ENCODE measurements around the gene HHAT. TPM values are rescaled to one million over a fixed set of nuclear protein-coding genes. Genes with fewer than 3 reads are reported as not detected.
A peak's percentile ranks its signal among the peaks of the same experiment; 100 is the strongest.

HHAT gene
- total RNA-seq, 1 experiment from 2014 or later = 4.0 TPM

DNA sequence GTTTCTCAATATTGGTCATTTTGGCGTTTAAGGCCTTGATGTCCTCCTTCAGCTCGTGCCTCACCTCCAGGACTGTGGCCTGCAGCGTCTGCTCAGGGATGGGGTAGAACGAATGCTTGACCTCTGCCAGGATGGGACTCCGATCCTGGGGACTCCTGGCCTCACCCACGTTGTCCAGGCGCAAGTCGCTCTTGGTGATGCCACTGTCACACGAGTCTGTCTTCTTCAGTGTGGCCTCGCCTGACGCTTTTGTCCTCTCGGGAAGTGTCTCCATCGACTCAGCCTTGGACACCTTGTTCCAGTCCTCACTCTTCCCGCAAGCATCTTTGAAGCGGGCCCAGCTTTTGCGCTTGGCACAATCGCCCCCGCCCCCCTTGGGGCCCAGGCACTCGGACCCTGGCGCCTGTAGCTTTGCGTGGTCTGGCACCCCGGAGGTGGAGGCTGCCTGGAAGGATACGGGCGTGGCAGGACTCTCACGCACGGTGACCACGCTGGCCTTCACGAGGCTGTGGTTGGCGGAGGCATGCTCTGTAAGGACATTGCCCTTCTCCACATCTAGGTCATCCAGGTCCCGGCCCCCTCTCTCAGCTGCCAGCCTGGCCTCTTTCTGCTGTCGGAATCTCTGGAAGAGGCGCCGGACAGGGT lies 354.8 kb downstream of the HHAT start:
- DNase-seq (ENCODE audit: low spot score) = no peak

DNA sequence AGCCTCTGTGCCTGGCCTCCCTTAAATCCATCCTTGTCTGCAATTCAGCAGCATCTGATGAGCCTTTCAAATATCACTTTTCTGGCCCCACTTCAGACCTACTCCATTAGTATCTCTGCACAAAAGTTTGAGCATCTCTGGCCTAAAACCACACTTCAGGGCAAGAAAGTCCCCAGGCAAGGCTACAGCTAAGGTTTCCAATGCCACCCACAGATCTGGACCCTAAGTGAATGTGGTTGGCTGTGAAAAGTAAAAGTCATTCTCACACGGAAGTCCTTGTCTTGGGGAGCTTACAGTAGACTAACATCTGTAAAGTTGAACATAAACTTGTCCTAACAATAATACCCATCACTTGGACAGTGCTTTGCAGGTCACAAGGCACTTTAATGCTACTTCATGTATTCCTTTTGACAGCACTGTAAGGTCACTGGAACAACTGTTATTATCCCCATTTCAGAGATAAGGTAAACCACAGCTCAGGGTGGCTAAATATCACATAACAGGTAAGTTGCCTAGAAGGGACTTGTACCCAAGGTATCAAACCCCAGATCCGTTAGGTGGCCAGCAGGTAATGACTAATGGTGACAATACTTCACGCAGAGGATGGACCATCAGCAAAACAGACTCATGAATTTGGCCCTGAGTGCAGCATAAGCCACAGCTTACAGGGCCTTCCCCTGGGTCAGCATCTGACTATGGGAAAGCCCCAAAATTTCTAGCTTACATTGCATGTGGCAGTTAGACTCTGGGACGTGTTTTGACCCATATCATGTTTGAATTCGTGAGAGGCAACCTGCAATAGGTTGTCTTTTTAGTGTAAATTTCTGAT lies 356.0 kb downstream of the HHAT start:
- DNase-seq (ENCODE audit: low spot score) = no peak

DNA sequence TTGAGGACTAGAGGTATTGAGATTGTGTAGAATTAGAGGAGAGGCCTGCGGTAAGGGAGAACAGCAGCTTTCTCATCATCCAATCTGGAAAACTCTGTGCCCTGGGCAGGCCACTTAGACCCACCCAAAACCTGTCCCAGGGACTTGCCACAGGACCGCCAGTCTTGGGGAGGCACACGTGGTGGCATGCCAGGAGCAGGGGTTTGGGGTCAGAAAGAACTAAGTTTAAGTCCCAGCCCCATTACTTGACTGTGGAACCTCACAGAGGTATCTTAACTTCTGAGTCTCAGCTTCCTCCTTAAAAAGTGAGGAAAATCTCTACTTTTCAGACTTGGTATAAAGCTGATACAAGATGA lies 356.6 kb downstream of the HHAT start:
- no peak for DNase-seq (ENCODE audit: low spot score)

DNA sequence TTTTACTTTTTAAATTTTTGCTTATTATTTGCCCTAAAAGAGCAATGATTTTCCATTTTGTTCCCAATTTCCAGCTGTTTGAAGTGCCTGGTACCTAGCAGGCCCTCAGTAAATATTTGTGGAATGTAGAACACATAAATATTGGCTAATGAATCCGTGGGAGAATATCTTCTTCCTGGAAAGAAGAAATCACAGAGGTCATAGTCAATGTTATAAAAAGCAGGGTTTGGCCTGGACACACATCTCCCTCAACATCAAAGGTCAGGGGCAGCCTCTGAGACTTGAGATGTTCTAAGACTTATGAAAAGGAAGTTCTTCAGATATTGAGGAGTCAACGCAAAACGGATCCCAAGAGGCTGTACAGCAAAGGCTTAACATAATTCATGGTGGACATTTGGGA lies 358.1 kb downstream of the HHAT start:
- no peak for DNase-seq (ENCODE audit: low spot score)

DNA sequence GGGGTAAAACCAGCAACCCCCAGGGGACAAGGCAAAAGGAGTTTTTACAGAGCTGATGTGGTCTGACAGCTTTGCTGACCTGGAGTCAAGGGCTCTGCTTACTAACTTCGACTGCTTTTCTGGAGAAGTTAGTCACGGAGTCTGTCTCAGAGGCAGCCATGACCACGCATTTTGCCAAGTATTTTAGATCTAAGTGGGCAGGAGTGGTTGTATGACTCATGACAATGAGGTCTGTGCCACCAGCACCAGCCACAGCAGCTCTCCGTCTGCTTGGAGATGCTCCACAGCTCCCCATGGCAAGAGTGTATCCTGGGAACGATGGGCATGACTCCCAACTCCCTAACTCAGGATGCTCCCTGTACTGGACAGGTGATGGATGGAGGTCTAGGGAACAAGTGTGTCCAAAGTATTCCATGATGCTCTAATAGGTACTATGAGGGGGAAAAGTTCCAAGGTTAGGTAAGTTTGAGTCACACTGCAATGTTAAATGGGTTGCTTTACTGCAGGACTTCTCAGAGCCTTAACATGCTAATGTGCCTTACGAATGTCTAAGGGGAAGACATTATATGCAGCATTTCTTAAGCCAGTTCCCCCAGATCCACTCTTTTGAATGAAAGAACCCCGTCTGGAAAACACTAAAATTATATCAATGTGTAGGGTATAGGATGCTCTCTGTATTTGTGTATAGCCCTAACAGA lies 359.0 kb downstream of the HHAT start:
- peak; percentile 82 for DNase-seq (ENCODE audit: low spot score)

DNA sequence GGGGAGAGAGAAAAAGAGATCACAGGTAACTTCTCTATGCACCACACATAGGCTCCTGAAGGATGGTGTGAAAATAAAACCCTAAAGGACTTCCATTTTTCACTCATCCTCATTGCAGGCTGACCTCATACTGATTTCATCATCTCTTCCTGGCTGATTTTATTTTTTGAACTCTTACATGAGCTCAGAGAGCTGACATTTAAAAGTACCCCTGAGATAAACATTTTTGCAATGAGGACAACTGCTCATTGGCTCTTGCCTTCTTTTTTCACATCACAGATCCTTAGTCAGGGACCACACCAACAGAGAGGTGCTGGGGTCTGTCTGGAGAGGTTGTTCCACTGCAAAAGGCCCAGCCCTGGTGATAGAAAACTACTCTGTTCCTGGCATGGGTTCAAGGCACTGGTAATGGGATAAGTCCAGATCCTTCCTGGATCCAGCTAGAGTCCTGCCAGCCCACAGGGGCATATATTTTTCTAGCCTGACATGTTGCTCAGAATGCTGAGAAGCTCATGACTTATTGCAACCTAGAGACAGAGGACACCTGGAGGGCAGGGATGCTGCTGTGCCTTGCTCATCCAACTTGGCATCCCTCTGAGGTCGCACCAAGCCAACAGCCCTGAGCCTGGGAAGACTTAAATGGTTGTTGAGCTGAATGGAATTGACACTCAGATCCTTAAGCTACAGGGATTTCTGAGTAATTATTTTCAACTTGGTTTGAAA lies 360.0 kb downstream of the HHAT start:
- DNase-seq (ENCODE audit: low spot score) = peak; percentile 21

DNA sequence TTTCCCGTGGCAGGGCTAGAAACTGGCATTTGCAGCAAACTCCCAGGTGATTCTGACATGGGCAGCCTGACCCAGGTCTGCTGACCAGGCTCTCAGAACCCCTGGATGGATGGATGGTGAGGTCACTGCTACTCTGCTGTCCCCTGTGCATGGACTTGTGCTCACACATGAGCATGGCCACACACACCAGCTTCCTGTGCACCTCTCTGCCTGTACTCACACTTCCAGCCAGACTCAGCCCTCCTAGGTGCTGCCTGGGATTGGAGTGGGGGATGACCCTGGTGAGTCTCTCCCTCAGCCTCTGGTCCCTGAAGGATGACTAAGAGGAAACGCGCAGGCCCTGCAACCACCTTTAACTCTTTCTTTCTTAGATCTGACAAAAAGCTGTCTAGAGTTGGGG lies 361.1 kb downstream of the HHAT start:
- no peak for DNase-seq (ENCODE audit: low spot score)

DNA sequence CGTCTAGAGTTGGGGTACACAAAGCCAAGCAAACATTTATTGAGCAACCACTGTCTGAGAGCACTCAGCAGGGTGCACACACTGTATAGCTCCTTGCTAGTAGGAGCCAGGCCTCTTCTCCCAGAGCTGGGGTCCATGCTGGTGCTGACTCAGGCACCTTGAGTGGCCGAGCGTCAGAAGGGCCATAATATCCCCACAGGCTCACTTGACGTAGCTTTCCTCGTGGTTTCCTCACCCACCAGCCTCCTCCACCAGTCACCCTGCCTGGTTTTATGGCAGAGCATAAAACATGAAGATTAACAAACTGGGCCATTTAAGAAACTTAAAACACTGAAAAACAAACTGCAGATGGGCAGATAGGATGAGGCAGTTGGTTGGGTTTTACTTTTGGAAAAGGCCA lies 361.5 kb downstream of the HHAT start:
- DNase-seq (ENCODE audit: low spot score) = no peak

DNA sequence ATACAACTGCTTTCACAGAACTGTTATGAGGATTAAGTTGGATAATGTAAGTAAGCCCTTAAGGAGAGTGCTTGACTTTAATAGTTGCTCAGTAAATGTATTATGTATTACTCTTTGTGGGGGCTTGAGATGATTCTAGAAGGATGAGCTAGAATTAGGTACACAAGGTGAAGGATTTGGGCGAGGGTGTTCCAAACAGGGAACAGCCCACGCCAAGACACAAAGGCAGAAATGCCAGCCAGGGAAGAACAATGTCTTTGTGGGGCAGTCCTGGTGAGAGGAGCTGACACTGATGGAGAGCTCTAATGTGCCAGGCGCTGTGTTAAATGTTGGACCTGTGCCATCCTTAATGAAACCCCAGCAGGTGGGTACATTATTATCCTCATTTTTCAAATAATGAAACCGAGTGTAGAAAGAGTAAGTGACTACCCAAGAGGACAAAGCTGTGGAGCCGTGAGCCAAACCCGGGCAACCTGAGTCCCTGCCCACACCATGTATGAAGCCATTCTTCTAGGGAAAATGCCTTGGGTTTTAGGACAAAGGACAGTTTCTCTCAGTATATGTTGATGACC lies 362.4 kb downstream of the HHAT start:
- no peak for DNase-seq (ENCODE audit: low spot score)

DNA sequence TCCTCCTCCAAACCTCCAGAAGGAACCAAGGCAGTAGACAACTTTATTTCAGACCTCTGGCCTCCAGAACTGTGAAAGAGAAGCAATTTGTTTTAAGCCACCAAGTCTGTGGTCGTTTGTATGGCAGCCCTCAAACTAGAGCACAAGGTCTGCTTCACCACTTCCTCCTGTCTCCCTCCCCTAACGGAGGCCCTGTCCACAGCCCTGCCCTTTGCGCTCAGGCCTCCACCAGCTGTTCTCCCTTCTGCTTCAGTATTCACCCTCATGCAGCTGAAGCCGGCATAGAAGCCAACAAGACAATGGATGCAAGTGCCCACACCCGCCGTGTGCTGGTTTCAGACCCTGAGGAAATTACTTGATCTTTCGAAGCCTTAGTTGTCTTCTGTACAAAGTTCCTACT lies 364.1 kb downstream of the HHAT start:
- no peak for DNase-seq (ENCODE audit: low spot score)

DNA sequence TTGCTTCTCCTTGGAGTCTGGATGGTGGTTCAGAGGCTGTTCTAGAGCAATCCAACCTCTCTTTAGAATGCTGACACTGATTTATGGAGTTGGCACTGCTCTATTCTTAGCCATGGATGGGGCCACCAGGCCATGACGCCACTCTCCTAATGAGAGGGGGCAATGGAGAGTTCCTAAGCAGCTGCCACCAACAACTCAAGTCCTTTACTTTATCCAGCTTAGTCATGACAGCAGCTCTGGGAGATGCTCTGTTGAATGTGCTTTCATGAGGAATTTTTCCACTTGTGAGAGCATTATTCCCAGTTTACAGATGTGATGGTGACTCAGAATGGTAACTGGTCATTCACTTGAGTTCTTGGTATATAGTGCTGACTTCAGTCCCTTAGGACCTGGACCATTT lies 366.3 kb downstream of the HHAT start:
- DNase-seq (ENCODE audit: low spot score) = no peak

DNA sequence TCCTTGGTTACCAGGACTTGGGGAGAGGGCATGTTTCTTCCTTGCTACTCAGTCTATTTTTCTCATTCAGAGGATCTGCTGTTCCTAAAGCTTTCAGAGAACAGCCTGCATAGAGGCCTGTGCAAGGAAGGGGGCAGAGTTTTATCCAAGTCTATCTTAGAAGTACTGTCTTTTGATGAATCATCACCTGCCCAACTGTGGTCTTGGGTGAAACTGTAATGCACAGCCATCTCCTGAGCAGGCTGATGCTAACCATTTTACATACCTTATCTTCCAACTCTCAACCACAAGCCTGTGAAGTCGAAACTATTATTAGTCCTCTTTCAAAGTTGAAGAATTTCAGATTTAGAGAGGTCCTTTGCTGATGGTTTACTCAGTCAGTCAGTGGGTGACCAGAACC lies 368.0 kb downstream of the HHAT start:
- no peak for DNase-seq (ENCODE audit: low spot score)

DNA sequence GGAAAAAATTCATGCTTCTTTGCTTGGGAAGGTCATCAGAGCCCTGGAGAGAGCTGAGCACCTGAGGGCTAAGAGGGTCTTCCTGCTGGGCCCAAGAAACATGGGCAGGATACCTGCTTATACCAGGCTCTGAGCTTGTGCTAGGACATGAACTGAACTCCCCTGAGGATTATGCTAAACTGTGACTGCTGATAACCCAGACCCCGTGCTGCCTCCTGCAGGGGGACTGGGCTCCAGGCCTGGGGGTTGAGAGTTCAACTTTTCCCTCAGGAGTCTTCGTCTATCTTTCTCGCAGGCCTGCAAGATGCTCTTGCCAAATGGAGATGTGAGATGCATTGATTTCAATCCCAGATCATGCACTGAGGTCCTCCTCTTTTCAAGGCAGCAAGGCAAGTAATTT lies 368.5 kb downstream of the HHAT start:
- DNase-seq (ENCODE audit: low spot score) = no peak

DNA sequence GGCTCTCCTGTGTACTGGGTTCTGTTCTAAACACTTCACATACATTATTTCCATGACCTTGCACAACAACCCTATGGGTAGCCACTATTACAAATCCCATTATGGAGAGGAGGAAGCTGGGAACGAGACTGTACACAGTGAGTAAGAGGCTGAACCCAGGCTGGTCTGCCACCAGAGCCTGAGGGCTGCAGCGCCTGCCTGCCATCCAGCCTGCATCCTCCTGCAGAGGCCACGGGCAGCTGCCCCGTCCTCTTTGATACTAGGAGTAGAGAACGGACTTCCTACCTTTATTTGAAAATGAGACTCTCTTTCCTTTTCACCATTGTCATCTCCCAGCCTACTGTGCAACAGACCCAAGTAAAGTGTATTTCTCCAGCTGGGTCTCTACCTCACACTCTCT lies 370.0 kb downstream of the HHAT start:
- no peak for DNase-seq (ENCODE audit: low spot score)

DNA sequence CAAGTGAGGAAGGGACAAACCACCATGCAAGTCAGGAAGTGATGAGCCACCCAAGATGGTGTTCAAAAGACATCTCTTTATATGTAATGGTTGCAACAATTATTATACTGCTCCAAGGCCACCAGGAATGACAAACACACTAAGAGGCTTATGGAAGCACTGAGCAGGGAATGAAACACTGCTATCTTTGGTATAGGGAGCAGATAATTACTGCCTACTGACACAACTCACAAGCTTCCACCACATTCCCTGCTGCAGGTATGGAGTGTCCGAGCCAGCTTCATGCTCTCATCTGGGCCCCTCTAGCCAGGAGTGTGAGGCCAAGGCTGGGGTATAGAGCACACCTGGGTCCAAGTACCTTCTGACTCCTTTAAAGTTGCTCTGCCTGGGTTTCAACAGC lies 371.4 kb downstream of the HHAT start:
- DNase-seq (ENCODE audit: low spot score) = no peak

DNA sequence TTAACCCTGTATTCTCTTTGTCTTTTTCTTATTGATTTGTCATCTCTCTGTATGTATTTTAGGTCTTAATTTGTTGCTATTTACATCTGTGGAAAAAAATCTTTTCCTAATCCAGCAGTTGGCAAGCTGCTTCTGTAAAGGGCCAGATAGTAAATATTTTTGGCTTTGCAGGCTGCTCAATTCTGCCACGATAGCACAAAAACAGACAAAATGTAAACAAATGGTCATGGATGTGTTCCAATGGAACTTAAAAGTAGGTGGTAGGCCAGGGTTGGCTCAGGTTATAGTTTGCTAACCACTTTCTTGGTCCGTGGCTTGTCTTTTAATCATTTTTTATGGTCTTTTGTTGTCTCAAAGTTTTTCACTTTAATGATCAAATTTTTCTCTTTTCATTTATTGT lies 371.8 kb downstream of the HHAT start:
- DNase-seq (ENCODE audit: low spot score) = peak; percentile 35

DNA sequence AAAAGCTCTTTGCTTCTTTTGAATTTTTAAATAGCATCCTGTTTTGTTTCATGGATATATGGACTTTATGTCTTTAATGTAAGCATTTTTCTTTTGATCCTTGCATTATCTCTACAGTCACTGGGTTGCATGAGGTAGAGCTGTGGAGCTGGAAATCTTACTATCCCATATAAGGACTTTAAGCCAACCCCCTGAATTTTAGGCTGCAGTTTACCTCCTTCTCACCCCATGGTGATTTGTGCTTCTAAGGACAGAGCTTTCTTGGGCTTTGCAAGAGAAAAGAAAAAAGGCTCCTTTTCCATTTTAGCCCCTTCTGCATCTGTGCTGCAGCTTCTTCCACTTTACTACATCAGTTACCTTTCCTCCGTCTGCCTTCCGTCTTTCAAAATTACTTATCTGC lies 373.8 kb downstream of the HHAT start:
- no peak for DNase-seq (ENCODE audit: low spot score)

DNA sequence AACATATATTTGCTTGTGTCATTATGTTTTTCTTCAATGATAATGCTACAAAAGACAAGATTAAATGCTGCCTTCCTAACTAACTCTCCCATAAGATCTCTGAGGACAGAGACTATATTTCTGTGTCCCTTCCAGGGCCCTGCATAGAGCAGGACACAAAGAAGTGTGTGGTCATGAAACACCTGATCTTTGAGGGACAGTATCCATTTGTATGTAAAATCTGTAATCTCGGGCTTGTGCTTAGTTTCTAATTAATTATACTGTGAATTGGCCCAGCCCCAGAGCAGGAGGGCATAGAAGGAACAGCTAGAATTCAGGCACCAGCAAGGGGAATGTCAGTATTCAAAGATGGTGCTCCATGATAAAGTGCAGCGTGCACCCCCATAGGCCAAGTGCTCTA lies 374.9 kb downstream of the HHAT start:
- DNase-seq (ENCODE audit: low spot score) = no peak

DNA sequence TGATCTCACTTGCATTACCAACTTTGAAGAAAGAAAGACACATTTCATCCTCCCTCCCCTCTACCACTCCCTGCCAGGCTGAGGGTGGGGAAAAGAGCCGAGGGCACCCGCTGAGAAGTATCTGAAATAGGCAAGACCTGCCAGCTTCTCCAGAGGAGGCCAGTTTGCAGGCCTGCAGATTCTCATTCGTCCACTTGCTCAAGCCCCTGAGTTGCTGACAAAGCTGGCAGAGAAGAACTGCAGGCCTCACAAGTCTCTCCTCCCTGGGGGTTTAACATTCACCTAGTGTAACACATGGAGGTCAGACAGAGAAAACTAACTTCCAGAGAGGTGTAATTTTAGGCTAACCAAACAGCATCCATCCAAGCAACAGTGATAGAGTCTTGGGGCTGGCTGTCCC lies 376.4 kb downstream of the HHAT start:
- no peak for DNase-seq (ENCODE audit: low spot score)

DNA sequence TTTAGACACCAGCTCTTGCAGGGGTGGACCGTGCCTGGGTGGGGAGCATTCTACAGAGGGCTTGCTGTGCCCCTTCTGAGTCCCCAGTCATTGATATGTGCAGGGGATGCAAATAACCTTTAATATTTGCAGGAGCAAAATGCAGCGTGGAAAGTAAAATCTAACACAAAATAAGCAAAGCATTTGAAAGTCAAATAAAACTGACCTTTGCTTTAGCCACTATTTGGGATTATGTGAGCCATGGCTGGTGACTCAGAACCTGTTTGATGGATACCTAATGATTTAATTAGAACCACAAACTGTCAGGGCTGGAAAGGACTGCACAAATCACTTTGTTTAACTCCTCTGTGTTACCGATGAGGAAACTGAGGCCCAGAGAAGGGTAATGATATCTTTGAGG lies 377.5 kb downstream of the HHAT start:
- DNase-seq (ENCODE audit: low spot score) = no peak

DNA sequence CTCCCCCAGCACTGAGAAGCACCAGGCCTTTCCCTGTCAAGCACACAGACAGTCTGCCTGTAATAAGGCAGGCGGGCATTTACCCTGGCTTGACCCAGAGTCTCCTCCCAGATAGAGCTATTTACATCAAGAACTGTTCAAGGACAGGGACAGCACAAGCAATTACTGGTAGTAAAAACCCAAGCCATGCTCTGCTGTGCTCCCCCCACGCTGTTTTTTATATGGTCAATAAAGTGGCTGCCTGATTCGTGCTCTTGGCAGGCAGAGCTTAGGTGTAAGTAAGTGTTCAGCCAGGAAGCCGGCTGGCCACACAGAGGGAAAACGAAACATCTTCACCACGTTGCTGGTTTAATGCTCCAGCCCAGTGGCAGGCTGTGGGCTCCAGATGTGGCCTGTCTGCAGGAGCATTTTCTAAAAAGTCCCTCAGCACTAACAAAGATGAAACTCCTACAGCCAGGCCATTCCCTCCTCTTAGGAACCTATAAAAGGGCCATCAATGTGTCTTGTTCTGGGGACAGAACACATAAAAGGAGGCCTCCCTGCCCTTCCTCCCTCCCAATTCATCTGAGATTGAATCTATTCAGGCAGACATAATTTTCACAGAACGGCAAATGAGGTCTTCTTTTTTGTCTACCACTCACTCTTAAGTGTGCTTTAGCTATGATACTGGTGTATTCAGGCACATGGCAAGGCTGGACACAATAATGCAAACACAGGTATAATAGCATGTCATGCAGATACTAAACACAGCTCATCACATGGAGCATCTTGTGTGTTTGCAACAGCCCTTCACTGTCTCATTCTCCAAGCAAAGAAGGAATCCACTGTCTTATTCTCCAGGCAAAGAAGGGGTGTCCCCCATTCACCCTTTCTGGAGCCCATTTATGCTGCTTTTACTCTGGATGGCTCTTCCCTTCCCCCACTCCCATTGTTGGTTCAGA lies 378.9 kb downstream of the HHAT start:
- no peak for DNase-seq (ENCODE audit: low spot score)
